Measurements from ENCODE around the gene CPSF4L. TPM values are rescaled to one million over a fixed set of nuclear protein-coding genes. Genes with fewer than 3 reads are reported as not detected.

CPSF4L gene
- total RNA-seq, 1 experiment from 2014 or later, result not detected

GRCh38 chr17:73283250-73283649 lies 21.6 kb upstream of the CPSF4L start:
- in situ Hi-C loops (cut with HindIII; ENCODE audit: low pct_unique_long_range_greater_than_20kb, low sequenced_read_pairs), result loop anchor here (10.0 kb wide), 1 partner anchor 308 kb away; no protein-coding TSS in a partner anchor
- Histone ChIP-seq H3K27ac (ENCODE audit: low read length) (no peak overlapping the region), H3K4me1 (ENCODE audit: control insufficient read depth, insufficient read depth, low read length) (peaks cover 23% of the 10 kb centered on the region), H3K27me3 (ENCODE audit: control insufficient read depth, insufficient read depth, low read length) (no peaks in the 10 kb centered on the region), H3K36me3 (ENCODE audit: control insufficient read depth, insufficient read depth, low read length) (no peaks in the 10 kb centered on the region), H3K9me3 (ENCODE audit: control insufficient read depth, insufficient read depth, low read depth, low read length) (no peaks in the 10 kb centered on the region), H3K4me3 (ENCODE audit: low read depth in 2 of 2, low read length in 2 of 2) (no peak overlapping the region)
- TF ChIP-seq CTCF (IDR thresholded peaks at IDR 0.05), result no peak
- no peak for TF ChIP-seq TCF7L2 (IDR thresholded peaks at IDR 0.05; ENCODE audit: low read depth, low read length)
- DNase-seq (ENCODE audit: low read depth, low spot score), result no peak
- ChIA-PET CTCF (no interaction called here), POLR2A (interaction anchor here (0.7 kb wide), 1 partner anchor 356 kb away, joined by 3 read pairs; no protein-coding TSS in a partner anchor)
- no peak for ATAC-seq
- intact Hi-C loops (cut with micrococcal nuclease; ENCODE audit: unreplicated experiment), result no loop called here
- no TSS peak for BruUV-seq (replicated peaks)

DNA sequence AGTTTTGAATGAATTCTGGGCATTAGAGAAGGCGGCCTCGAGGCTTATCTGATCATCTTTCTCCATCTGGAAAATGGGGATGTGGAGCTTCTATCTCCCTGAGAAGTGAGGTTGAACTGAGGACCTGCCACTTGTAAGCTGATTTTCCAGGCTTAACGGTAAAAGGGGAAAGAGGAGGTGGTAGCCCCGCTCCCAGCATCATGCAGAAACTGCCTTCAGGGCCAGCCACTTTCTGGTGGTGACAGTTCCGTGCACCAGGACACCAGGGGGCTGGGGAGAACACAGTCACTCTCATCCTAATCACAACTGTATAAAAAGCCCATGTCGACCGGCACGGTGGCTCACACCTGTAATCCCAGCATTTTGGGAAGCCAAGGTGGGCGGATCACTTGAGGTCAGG lies 20.9 kb upstream of the CPSF4L start:
- no peak for TF ChIP-seq POLR2AphosphoS5 (IDR thresholded peaks at IDR 0.05; ENCODE audit: low read depth, low read length)
- TF ChIP-seq, protein P1, sequence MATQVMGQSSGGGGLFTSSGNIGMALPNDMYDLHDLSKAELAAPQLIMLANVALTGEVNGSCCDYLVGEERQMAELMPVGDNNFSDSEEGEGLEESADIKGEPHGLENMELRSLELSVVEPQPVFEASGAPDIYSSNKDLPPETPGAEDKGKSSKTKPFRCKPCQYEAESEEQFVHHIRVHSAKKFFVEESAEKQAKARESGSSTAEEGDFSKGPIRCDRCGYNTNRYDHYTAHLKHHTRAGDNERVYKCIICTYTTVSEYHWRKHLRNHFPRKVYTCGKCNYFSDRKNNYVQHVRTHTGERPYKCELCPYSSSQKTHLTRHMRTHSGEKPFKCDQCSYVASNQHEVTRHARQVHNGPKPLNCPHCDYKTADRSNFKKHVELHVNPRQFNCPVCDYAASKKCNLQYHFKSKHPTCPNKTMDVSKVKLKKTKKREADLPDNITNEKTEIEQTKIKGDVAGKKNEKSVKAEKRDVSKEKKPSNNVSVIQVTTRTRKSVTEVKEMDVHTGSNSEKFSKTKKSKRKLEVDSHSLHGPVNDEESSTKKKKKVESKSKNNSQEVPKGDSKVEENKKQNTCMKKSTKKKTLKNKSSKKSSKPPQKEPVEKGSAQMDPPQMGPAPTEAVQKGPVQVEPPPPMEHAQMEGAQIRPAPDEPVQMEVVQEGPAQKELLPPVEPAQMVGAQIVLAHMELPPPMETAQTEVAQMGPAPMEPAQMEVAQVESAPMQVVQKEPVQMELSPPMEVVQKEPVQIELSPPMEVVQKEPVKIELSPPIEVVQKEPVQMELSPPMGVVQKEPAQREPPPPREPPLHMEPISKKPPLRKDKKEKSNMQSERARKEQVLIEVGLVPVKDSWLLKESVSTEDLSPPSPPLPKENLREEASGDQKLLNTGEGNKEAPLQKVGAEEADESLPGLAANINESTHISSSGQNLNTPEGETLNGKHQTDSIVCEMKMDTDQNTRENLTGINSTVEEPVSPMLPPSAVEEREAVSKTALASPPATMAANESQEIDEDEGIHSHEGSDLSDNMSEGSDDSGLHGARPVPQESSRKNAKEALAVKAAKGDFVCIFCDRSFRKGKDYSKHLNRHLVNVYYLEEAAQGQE (IDR thresholded peaks at IDR 0.05; ENCODE audit: insufficient read depth in 1 of 2, low read depth in 2 of 2, low read length in 1 of 2), result no peak
- no peak for TF ChIP-seq CTCF (IDR thresholded peaks at IDR 0.05)
- no peak for TF ChIP-seq SIN3A (IDR thresholded peaks at IDR 0.05; ENCODE audit: borderline replicate concordance, insufficient read depth, low read depth, low read length)
- no peak for TF ChIP-seq TCF7L2 (IDR thresholded peaks at IDR 0.05; ENCODE audit: low read depth, low read length)
- BruUV-seq (replicated peaks), result no TSS peak
- no peak for ATAC-seq
- ChIA-PET POLR2A (no interaction called here), CTCF (no interaction called here)
- in situ Hi-C loops (cut with HindIII; ENCODE audit: low pct_unique_long_range_greater_than_20kb, low sequenced_read_pairs) (loop anchor here (10.0 kb wide), 1 partner anchor 308 kb away; no protein-coding TSS in a partner anchor), intact Hi-C loops (cut with micrococcal nuclease; ENCODE audit: unreplicated experiment) (no loop called here)
- Histone ChIP-seq H3K4me3 (ENCODE audit: low read depth in 2 of 2, low read length in 2 of 2) (no peak overlapping the region), H3K27ac (ENCODE audit: low read length) (no peak overlapping the region), H3K36me3 (ENCODE audit: control insufficient read depth, insufficient read depth, low read length) (no peaks in the 10 kb centered on the region), H3K4me1 (ENCODE audit: control insufficient read depth, insufficient read depth, low read length) (peaks cover 19% of the 10 kb centered on the region), H3K27me3 (ENCODE audit: control insufficient read depth, insufficient read depth, low read length) (no peaks in the 10 kb centered on the region), H3K9me3 (ENCODE audit: control insufficient read depth, insufficient read depth, low read depth, low read length) (no peaks in the 10 kb centered on the region)
- DNase-seq (ENCODE audit: low read depth, low spot score), result no peak

Data from Panc1 (cell line).